Activated T-cell treated with anti-CD3 and anti-CD28 coated beads, Interleukin-2, amount 50 U/mL, for 24 hours (primary cell): ENCODE results near the gene SLC46A2.

Experiments used
- DNase-seq: peaks from one replicate; pipeline ENCODE4 v3.0.0-alpha.2; 2020
- H3K27ac Mint-ChIP-seq: 2 replicates; pipeline ENCODE4 v1.8.0; 2020; ENCODE audit warnings: mild to moderate bottlenecking, mixed read lengths
- H3K27me3 Mint-ChIP-seq: 2 replicates; pipeline ENCODE4 v1.8.0; 2020; ENCODE audit warnings: mixed read lengths
- H3K36me3 Mint-ChIP-seq: 2 replicates; pipeline ENCODE4 v1.8.0; 2020; ENCODE audit warnings: low read depth, mixed read lengths
- H3K4me1 Mint-ChIP-seq: 2 replicates; pipeline ENCODE4 v1.8.0; 2020; ENCODE audit warnings: low read depth, mixed read lengths
- H3K4me3 Mint-ChIP-seq: 2 replicates; pipeline ENCODE4 v1.8.0; 2020; ENCODE audit warnings: mild to moderate bottlenecking, moderate library complexity, mixed read lengths
- H3K9me3 Mint-ChIP-seq: 2 replicates; pipeline ENCODE4 v1.8.0; 2020; ENCODE audit warnings: mixed read lengths

The SLC46A2 gene

DNA sequence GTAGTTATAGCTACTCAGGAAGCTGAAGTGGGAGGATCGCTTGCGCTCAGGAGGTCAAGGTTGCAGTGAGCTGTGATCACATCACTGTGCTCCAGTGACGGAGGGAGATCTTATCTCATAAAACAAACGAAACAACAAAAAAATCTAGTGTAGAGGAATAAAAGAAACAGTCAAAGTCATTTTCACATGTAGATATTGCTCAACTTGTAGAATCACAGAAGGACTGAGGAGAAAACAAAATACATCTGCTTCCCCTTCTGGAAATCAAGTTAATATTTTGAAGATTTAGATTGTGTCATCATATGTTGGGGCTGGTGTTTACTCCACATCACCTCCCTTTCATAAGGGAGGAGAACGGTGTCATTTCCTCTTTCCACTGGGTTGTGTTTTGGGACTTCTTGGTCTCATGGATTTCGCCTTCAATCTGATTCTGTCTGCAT is 8.2 kb upstream of the SLC46A2 start:
- H3K36me3 Mint-ChIP-seq = no peaks in the 10 kb centered on the region
- H3K27ac Mint-ChIP-seq = no peak overlapping the region
- H3K27me3 Mint-ChIP-seq = peaks cover 57% of the 10 kb centered on the region

GRCh38 chr9:112896131-112896530 is 5.5 kb upstream of the SLC46A2 start:
- H3K27me3 Mint-ChIP-seq = peaks cover 71% of the 10 kb centered on the region

More for the DNA sequence above, 8.2 kb upstream of the SLC46A2 start:
- no peaks in the 10 kb centered on the region for H3K9me3 Mint-ChIP-seq
- H3K4me1 Mint-ChIP-seq = peaks cover 4% of the 10 kb centered on the region
- no peak for DNase-seq
- H3K4me3 Mint-ChIP-seq = no peak overlapping the region

DNA sequence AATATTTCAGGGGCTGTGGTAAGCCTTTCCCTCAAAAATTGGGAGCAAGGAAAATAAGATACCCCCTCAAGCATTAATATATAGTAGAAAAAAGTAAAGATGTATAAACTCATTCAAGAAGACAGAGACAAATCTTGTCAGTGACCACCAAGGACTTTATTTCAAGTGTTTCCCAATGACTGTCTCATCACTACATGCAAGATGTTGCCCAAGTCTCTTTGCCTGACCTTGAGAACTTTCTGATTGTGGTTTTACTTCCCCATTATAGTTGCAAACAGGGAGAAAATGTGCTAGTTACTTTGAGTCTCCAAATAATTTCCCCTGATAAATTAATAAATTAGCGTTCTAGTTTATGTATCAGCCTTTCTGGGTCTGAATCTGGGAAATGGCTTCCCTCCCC is 4.0 kb upstream of the SLC46A2 start:
- H3K36me3 Mint-ChIP-seq = no peaks in the 10 kb centered on the region
- no peak overlapping the region for H3K4me3 Mint-ChIP-seq
- H3K27ac Mint-ChIP-seq = no peak overlapping the region
- H3K27me3 Mint-ChIP-seq = peaks cover 76% of the 10 kb centered on the region
- peaks cover 2% of the 10 kb centered on the region for H3K4me1 Mint-ChIP-seq
- DNase-seq = no peak
- H3K9me3 Mint-ChIP-seq = no peaks in the 10 kb centered on the region

More at GRCh38 chr9:112896131-112896530, 5.5 kb upstream of the SLC46A2 start:
- H3K27ac Mint-ChIP-seq = no peak overlapping the region
- no peaks in the 10 kb centered on the region for H3K9me3 Mint-ChIP-seq
- H3K4me3 Mint-ChIP-seq = no peak overlapping the region
- no peaks in the 10 kb centered on the region for H3K36me3 Mint-ChIP-seq
- no peak for DNase-seq
- peaks cover 2% of the 10 kb centered on the region for H3K4me1 Mint-ChIP-seq

- Mint-ChIP-seq H3K27me3 (peaks cover 77% of the 10 kb centered on the region), H3K9me3 (no peaks in the 10 kb centered on the region), H3K4me1 (peaks cover 2% of the 10 kb centered on the region), H3K36me3 (no peaks in the 10 kb centered on the region), H3K4me3 (no peak overlapping the region), H3K27ac (no peak overlapping the region)
- no peak for DNase-seq
Observed at GRCh38 chr9:112894041-112894440, 3.4 kb upstream of the SLC46A2 start.

DNA sequence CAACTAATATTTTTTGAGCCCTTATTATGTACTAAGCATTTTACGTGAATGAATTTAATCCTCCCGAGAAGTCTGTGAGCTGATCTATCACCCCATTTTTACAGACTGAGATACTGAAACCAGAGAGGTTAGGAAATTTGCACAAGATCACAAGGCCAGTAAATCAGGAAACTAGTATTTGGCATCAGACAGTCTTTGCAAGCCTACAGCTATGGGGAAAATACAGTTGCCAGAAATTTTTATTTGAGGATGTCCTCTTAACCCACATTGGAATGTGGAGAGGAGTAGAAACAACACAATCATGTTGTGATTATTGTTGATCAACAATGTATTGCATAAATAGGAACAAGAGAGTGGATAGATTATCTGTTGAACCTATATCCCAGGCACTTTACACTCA is 2.3 kb upstream of the SLC46A2 start:
- no peaks in the 10 kb centered on the region for H3K9me3 Mint-ChIP-seq
- peaks cover 68% of the 10 kb centered on the region for H3K27me3 Mint-ChIP-seq
- H3K36me3 Mint-ChIP-seq = no peaks in the 10 kb centered on the region
- no peak overlapping the region for H3K27ac Mint-ChIP-seq
- no peak overlapping the region for H3K4me3 Mint-ChIP-seq
- no peak for DNase-seq
- no peaks in the 10 kb centered on the region for H3K4me1 Mint-ChIP-seq

- Mint-ChIP-seq H3K27ac (no peak overlapping the region), H3K36me3 (no peaks in the 10 kb centered on the region), H3K4me3 (no peak overlapping the region), H3K9me3 (no peaks in the 10 kb centered on the region), H3K4me1 (no peaks in the 10 kb centered on the region), H3K27me3 (peaks cover 59% of the 10 kb centered on the region)
- DNase-seq = no peak
Observed at GRCh38 chr9:112891521-112891920, 845 bp upstream of the SLC46A2 start.

GRCh38 chr9:112887381-112887780 is 3.3 kb downstream of the SLC46A2 start:
- no peak overlapping the region for H3K27ac Mint-ChIP-seq
- H3K36me3 Mint-ChIP-seq = no peaks in the 10 kb centered on the region
- H3K27me3 Mint-ChIP-seq = peaks cover 32% of the 10 kb centered on the region
- H3K4me3 Mint-ChIP-seq = no peak overlapping the region
- H3K4me1 Mint-ChIP-seq = no peaks in the 10 kb centered on the region
- no peaks in the 10 kb centered on the region for H3K9me3 Mint-ChIP-seq
- no peak for DNase-seq

DNA sequence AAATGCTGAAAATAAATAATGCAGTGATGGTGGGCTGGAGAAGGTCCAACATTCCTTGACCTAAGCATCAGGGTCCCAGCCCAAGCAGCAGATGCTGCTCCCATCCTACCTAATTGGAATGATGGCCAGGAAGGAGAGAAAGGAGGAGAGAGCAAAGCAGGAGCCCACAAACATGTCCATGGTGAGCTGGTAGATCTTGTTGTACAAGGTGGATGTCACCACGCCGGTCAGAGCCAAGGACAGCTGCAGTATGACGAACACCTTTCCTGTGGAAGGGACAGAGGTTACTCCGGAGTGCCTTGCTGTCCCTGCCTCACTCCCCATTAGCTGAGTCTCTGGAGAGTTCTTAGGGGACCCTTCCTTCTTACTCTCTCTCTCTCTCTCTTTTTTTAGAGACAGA is 4.3 kb downstream of the SLC46A2 start:
- no peaks in the 10 kb centered on the region for H3K4me1 Mint-ChIP-seq
- no peaks in the 10 kb centered on the region for H3K36me3 Mint-ChIP-seq
- peaks cover 21% of the 10 kb centered on the region for H3K27me3 Mint-ChIP-seq
- no peak overlapping the region for H3K4me3 Mint-ChIP-seq
- no peak overlapping the region for H3K27ac Mint-ChIP-seq
- H3K9me3 Mint-ChIP-seq = no peaks in the 10 kb centered on the region
- DNase-seq = no peak

DNA sequence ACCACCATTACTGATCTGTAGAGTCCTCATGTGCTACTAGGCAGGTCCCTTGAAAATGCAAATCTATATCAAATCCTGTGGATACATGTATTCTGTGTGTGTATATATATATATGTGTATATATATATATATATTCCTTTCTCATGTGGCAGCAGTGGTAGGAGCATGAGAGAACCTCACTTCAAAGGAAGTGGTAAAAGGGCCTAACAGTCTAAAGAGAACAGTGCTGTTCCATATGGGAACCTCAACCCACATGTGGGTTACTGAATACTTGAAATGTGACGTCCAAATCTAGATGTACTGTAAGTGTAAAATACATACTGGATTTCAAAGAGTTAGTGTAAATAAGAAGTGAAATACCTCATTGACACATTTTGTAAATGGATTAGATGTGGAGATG is 5.4 kb downstream of the SLC46A2 start:
- no peak overlapping the region for H3K4me3 Mint-ChIP-seq
- H3K27ac Mint-ChIP-seq = no peak overlapping the region
- H3K36me3 Mint-ChIP-seq = peaks cover 3% of the 10 kb centered on the region
- peaks cover 13% of the 10 kb centered on the region for H3K27me3 Mint-ChIP-seq
- DNase-seq = no peak
- H3K9me3 Mint-ChIP-seq = no peaks in the 10 kb centered on the region
- H3K4me1 Mint-ChIP-seq = no peaks in the 10 kb centered on the region

GRCh38 chr9:112884721-112885120 is 6.0 kb downstream of the SLC46A2 start:
- Mint-ChIP-seq H3K27me3 (peaks cover 7% of the 10 kb centered on the region), H3K9me3 (no peaks in the 10 kb centered on the region), H3K27ac (no peak overlapping the region), H3K4me1 (no peaks in the 10 kb centered on the region), H3K4me3 (no peak overlapping the region), H3K36me3 (peaks cover 4% of the 10 kb centered on the region)
- DNase-seq = no peak

DNA sequence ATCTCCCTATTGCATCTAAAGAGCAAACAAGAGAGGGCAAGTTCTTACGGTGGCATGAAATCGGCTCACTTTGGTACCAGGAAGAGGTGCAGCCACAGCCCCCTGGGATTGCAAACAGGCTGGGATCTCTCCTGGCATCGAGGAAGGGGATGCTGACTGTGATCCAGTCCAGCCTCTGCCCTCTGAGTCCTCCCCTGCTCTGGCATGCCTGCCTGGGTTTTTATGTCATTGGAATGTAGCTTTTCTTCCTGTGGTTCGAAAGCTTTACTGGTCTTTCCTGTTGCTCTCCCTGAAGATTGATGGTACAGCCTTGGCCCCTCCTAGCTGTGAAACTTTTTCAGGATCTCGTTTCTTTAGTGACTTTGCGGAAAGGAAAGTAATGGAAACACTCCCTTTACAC is 6.6 kb downstream of the SLC46A2 start:
- no peak overlapping the region for H3K27ac Mint-ChIP-seq
- H3K36me3 Mint-ChIP-seq = peaks cover 4% of the 10 kb centered on the region
- peaks cover under 1% of the 10 kb centered on the region for H3K27me3 Mint-ChIP-seq
- no peaks in the 10 kb centered on the region for H3K4me1 Mint-ChIP-seq
- DNase-seq = no peak
- no peaks in the 10 kb centered on the region for H3K9me3 Mint-ChIP-seq
- H3K4me3 Mint-ChIP-seq = no peak overlapping the region

- Mint-ChIP-seq H3K4me3 (no peak overlapping the region), H3K36me3 (peaks cover 6% of the 10 kb centered on the region), H3K27me3 (no peaks in the 10 kb centered on the region), H3K27ac (no peak overlapping the region), H3K4me1 (no peaks in the 10 kb centered on the region), H3K9me3 (no peaks in the 10 kb centered on the region)
- no peak for DNase-seq
Observed at GRCh38 chr9:112881331-112881730, 9.3 kb downstream of the SLC46A2 start.

DNA sequence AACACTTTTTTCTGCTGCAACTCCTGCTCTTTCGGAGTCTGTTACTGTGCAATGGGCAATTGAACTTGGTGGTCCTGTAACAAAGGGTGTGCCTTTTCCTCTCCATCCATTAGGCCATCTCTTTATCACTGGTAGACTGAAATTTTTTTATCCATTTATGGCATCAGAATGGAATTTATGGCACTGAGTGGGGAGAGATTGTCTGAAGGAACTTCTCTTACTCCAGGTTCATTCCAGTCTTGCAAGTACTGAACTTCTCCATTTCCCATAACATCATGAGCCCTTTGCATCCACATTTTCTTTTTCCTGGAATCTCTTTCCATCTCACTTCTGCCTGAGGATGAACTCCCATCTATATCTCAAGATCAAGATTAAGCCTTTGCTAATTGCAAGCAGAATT is 10.0 kb downstream of the SLC46A2 start:
- Mint-ChIP-seq H3K27ac (no peak overlapping the region), H3K27me3 (no peaks in the 10 kb centered on the region), H3K4me3 (no peak overlapping the region), H3K9me3 (no peaks in the 10 kb centered on the region), H3K36me3 (peaks cover 13% of the 10 kb centered on the region), H3K4me1 (no peaks in the 10 kb centered on the region)
- no peak for DNase-seq

- Mint-ChIP-seq H3K27ac (no peak overlapping the region), H3K36me3 (peaks cover 14% of the 10 kb centered on the region), H3K27me3 (no peaks in the 10 kb centered on the region), H3K9me3 (no peaks in the 10 kb centered on the region), H3K4me3 (no peak overlapping the region), H3K4me1 (no peaks in the 10 kb centered on the region)
- no peak for DNase-seq
Observed at GRCh38 chr9:112878752-112879151, 11.9 kb downstream of the SLC46A2 start.

DNA sequence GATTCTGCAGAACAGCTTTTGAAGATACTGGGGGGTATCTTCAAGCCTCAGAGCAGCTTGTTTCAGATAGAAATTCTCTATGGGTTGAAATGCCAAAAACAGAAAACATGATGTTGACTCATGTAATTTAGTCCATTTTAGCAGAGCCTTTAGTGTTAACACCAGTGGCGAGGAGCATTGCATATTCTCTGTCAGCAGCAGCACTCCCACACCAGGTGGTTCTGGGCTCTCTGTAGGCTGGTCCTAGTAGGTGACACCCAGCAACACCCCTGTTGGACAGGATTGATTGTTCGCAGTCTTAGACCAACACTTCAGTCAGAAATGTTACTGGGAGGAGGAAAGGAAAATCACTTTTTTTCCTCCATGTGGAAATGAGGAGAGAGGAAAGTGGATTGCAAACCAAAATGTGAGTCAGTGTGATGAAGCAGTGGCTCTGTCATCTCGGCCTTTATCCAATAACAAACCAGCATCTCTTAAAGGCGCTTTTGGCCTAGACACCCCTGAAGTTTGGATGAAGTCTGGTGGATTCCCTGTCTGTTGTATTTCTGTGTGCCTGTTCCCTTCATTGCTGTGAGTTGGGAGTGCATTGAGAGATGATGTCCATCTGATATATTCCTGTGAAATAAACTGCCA is 16.8 kb downstream of the SLC46A2 start:
- Mint-ChIP-seq H3K36me3 (peaks cover 28% of the 10 kb centered on the region), H3K4me3 (no peak overlapping the region), H3K9me3 (no peaks in the 10 kb centered on the region), H3K27ac (no peak overlapping the region), H3K4me1 (no peaks in the 10 kb centered on the region), H3K27me3 (no peaks in the 10 kb centered on the region)
- DNase-seq = no peak

- DNase-seq = no peak
- no peaks in the 10 kb centered on the region for H3K27me3 Mint-ChIP-seq
- no peak overlapping the region for H3K4me3 Mint-ChIP-seq
- peaks cover 30% of the 10 kb centered on the region for H3K36me3 Mint-ChIP-seq
- no peaks in the 10 kb centered on the region for H3K9me3 Mint-ChIP-seq
- H3K4me1 Mint-ChIP-seq = peaks cover 7% of the 10 kb centered on the region
- H3K27ac Mint-ChIP-seq = no peak overlapping the region
Observed at GRCh38 chr9:112872019-112872418, 18.7 kb downstream of the SLC46A2 start.
